NCI-H82 (cell line): ENCODE results near the gene PTPRE.
A peak's percentile ranks its signal among the peaks of the same experiment; 100 is the strongest.

Experiments
- DNase-seq: peaks from one replicate; lab custom pipeline; 2025; lab: John Stamatoyannopoulos, UW

Gene PTPRE

GRCh38 chr10:127952918-127953317 lies 46.0 kb downstream of the PTPRE start:
- no peak for DNase-seq

GRCh38 chr10:127953876-127954275 lies 47.0 kb downstream of the PTPRE start:
- DNase-seq: no peak

DNA sequence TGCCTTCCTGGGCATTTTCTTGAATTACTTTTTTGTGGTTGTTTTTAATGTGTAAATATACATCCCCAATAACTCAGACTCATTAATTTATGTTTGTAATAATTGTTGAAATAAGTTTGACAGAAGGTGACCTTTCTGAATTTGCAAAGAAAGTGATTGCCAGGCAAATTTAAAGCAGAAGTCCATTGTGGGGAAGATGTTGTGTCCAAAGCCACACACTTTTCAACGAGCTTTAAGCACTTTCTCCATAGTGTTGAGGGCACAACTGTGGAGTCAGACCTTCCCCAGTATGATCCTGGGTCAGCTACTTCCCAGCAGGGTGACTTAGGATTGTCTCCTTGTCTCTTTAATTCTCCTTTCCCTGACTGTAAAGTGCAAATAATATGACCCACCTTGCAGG lies 52.5 kb downstream of the PTPRE start:
- no peak for DNase-seq

- no peak for DNase-seq
Observed at GRCh38 chr10:127961071-127961470, 54.2 kb downstream of the PTPRE start.

DNA sequence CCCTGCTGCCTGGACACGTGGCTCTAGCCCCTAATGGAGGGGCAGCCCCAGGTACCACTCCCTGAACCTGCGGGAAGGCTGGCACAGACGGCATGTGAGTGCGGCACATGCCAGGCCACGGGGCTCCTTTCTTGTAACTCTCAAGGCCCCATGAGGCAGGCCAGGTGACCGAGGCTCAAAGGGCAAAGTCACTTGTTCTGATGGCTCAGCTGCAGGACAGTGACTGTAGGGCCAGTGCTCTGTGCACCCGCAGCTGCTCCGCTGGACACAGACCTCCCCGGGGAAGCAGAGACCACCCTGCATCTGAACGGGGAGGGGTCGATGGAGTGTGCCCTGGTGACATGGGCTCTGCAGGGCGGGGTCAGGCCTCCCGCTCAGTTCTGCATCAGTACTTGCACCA lies 55.3 kb downstream of the PTPRE start:
- no peak for DNase-seq

GRCh38 chr10:127963136-127963535 lies 56.2 kb downstream of the PTPRE start:
- no peak for DNase-seq

- DNase-seq: no peak
Observed at GRCh38 chr10:127964621-127965020, 57.7 kb downstream of the PTPRE start.

DNA sequence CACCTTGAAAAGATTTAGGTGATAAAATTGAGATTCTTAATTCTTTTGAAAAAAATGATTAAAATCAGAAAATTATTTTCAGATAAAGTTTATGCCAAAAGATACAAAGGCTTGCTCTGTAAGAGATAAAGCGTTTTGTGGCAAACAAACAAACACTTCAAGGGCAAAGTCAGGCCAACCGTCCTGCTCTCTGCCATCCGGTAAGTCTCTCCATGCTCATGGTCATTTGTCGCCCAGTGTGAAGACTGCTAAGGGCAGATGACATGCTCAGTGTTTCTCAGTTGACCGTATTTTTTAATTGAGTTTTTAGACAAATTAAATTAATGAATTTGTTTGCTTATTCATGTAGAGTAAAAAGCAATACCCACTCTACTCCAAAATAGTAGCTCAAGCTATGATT lies 60.0 kb downstream of the PTPRE start:
- no peak for DNase-seq

- no peak for DNase-seq
Observed at GRCh38 chr10:127968027-127968441, 61.1 kb downstream of the PTPRE start.

DNA sequence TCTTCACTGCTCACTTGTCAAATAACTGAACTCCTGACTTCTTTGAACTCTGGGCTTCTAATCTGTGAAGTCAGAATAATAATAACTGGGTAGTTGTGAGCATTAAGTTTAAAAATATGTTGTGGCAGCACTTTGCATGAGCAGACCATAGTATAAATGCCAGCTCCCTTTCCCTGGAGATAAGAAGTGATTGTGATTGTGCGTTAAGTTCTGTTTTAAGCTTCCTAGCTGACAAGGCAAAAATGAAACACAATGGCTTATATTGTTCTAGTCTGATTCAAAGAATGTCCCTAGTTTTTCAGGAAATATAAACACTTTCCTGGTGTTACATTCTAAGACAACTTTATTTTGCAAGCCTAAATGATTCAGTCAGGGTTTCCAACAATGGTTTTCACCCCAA lies 61.8 kb downstream of the PTPRE start:
- no peak for DNase-seq

- no peak for DNase-seq
Observed at GRCh38 chr10:127971101-127971946, 64.4 kb downstream of the PTPRE start.

- DNase-seq: no peak
Observed at GRCh38 chr10:127971963-127972615, 65.2 kb downstream of the PTPRE start.

GRCh38 chr10:127972751-127973357 lies 66.0 kb downstream of the PTPRE start:
- no peak for DNase-seq

DNA sequence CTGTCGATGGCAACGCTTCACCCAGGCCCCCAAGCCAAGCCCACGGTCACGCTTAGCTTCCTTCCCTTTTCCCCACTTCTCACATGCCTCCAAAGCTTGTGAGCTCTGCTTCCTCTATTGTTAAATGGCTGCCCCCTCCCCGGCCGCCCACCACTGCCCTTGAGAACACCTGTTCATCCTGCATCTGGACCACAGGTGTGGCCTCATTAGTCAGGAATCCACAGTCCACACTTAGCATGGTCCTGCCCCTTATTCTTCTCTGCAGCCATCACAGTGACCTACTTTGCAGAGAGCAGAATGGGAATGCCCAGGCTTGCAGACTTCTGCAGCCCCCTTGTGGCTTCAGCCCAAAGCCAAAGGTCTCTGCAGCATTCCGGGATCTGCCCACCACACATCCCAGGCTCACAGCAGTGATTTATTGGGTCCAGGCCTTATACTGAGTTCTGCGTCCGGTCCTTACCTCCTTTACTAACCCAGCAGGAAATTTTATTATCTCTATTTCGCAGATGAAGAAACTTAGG lies 66.9 kb downstream of the PTPRE start:
- DNase-seq: peak; percentile 29

GRCh38 chr10:127974911-127975310 lies 68.0 kb downstream of the PTPRE start:
- DNase-seq: no peak

GRCh38 chr10:127976286-127976685 lies 69.4 kb downstream of the PTPRE start:
- peak; percentile 78 for DNase-seq

- DNase-seq: no peak
Observed at GRCh38 chr10:127976701-127977356, 69.9 kb downstream of the PTPRE start.

DNA sequence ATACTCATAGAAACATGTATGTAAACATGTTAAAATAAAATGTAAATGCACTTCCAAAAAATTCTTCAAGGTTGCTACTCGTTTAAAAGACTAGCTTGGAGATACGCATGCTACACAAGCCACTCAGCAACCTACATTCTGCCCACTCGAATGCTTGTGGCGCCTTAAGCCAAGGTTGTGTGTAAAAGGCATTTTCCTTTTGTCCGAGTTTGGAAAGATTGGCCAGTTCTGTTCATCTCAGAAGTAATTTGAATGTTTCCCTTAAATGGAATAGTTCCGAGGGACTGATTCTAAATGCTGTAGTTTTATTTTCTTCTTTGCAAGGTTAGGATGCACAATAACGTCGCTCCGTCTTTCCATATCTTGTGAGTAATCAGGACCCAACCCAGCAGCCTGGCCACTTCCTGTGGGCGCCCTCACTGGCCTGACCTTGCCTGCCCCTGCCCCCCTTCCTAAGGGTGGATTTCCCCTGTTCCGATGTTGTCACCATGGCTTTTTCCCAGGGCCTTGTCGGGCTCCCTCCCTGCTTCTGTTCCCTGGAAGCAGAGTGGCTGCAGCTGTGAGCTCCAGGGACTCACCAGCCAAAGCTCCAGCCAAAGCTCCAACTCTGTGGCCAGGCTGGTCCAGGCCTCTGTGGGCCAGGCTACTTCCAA lies 70.6 kb downstream of the PTPRE start:
- DNase-seq: no peak

DNA sequence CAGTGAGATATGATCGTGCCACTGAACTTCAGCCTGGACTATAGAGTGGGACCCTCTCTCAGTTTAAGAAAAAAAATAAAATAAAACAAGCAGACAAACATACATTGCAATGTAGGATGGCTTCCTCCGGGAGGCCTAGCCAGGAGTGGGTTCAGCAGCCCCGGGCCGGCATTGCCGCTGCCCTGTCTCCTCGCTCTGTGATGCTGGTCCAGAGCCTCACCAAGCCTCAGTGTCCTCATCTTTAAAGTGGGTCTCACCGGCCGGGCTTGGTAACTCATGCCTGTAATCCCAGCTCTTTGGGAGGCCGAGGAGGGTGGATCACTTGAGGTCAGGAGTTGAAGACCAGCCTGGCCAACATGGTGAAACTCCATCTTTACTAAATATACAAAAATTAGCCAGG lies 71.6 kb downstream of the PTPRE start:
- DNase-seq: no peak

DNA sequence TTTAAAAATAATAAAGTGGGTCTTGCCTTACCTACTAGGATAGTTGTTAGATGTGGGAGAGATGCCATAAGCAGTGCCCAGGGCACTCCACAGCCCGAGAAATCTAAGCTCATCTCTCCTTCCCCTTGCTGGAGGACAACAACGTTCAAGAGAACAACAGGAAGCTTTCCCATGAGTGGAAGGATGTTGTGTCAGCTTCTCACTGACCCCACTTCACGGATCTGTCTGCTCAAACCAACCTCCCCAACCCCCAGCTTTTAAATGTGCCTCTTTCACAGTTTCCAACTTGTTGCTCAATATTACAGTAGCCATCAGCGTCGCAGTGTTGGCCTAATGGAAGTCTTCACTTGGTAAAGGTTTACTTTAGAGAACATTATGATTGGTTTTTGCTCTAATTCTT lies 72.1 kb downstream of the PTPRE start:
- no peak for DNase-seq

DNA sequence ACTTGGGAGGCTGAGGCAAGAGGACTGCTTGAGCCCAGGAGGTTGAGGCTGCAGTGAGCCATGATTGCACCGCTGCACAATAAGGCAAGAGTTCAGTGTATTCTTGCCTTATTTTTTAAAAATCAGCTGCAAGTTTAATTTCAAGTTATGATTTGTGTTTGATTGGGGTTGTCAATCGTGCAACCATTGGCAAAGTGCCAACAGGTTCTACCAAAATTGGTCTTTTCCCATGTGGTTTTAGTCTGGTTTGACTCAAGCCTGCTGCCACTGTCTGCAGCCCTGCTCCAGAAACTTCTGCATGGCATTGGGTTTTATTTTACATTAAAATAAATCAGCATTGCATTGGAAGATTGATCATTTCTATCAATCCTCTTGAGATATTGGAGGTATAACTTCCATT lies 72.7 kb downstream of the PTPRE start:
- DNase-seq: no peak

GRCh38 chr10:127980898-127981297 lies 74.0 kb downstream of the PTPRE start:
- DNase-seq: no peak
